ENCODE results near the gene PGLYRP2.
"Not testable (repeated sequence)": the region's sequence is repeated elsewhere in the genome, so short reads cannot be mapped to it uniquely, and the experiment has no call there.

Gene PGLYRP2

GRCh38 chr19:15479391-15480345 lies at the start of gene PGLYRP2:
TSS of gene PGLYRP2 (minus strand) at chr19:15479501. CDS start at chr19:15479371, 130 bp downstream.
- DNase-seq, result no peak

GRCh38 chr19:15527705-15528104 lies 48.4 kb upstream of the PGLYRP2 start:
- DNase-seq, result no peak

GRCh38 chr19:15526408-15526807 lies 47.1 kb upstream of the PGLYRP2 start:
- no peak for DNase-seq

GRCh38 chr19:15525291-15525690 lies 46.0 kb upstream of the PGLYRP2 start:
- DNase-seq, result no peak

- no peak for DNase-seq
Measured at GRCh38 chr19:15524781-15525180, 45.5 kb upstream of the PGLYRP2 start.

GRCh38 chr19:15519433-15519976 lies 40.2 kb upstream of the PGLYRP2 start:
- DNase-seq, result no peak

- no peak for DNase-seq
Measured at GRCh38 chr19:15517778-15518177, 38.5 kb upstream of the PGLYRP2 start.

- DNase-seq, result no peak
Measured at GRCh38 chr19:15516363-15516762, 37.1 kb upstream of the PGLYRP2 start.

- DNase-seq, result not testable (repeated sequence)
Measured at GRCh38 chr19:15515227-15515625, 35.9 kb upstream of the PGLYRP2 start.

- DNase-seq, result no peak
Measured at GRCh38 chr19:15511671-15512424, 32.5 kb upstream of the PGLYRP2 start.

- DNase-seq, result peak; percentile 17
Measured at GRCh38 chr19:15508035-15508710, 28.9 kb upstream of the PGLYRP2 start, which contains the start of gene CYP4F22. TSS of gene CYP4F22 (plus strand) at chr19:15508525. CDS start at chr19:15525337, 16,812 bp downstream.

GRCh38 chr19:15507068-15508034 lies 28.1 kb upstream of the PGLYRP2 start:
- no peak for DNase-seq

- no peak for DNase-seq
Measured at GRCh38 chr19:15506074-15506571, 26.8 kb upstream of the PGLYRP2 start.

GRCh38 chr19:15502264-15502663 lies 23.0 kb upstream of the PGLYRP2 start:
- DNase-seq, result no peak

- DNase-seq, result no peak
Measured at GRCh38 chr19:15501596-15501995, 22.3 kb upstream of the PGLYRP2 start.

- DNase-seq, result no peak
Measured at GRCh38 chr19:15498910-15499309, 19.6 kb upstream of the PGLYRP2 start.

GRCh38 chr19:15498156-15498858 lies 19.0 kb upstream of the PGLYRP2 start:
- DNase-seq, result no peak

- no peak for DNase-seq
Measured at GRCh38 chr19:15495151-15495550, 15.8 kb upstream of the PGLYRP2 start.

- no peak for DNase-seq
Measured at GRCh38 chr19:15488489-15489226, 9.4 kb upstream of the PGLYRP2 start.

GRCh38 chr19:15487038-15487437 lies 7.7 kb upstream of the PGLYRP2 start:
- DNase-seq, result no peak
